MCF 10A (cell line): ENCODE measurements around the gene ESPNL. TPM values are rescaled to one million over a fixed set of nuclear protein-coding genes. Genes with fewer than 3 reads are reported as not detected.

Experiments
- BruUV-seq: library from RNA; stranded (reverse); fragments of 400-500 nt; replicated peaks from 2 replicates; lab custom pipeline; 2021; lab: Mats Ljungman, UMichigan
- CTCF ChIA-PET: fragments of 300-600 bp; sonication (Branson Sonifier 250); formaldehyde crosslinking; extraction: SDS; loops from one replicate; lab custom pipeline; 2021; ENCODE audit warnings: antibody characterized with exemption, inconsistent platforms; lab: Yijun Ruan, JAX
- POLR2A ChIA-PET: fragments of 300-600, 350-650 bp; sonication (Branson Sonifier 250); formaldehyde crosslinking; extraction: SDS; loops from one replicate; lab custom pipeline; 2020; ENCODE audit warnings: antibody characterized with exemption, inconsistent platforms; lab: Yijun Ruan, JAX
- DNase-seq: peaks from one replicate; pipeline ENCODE4 v3.0.0-alpha.2; 2018; ENCODE audit not compliant: unreplicated experiment
- H3K27ac Mint-ChIP-seq: one replicate; pipeline ENCODE4 v1.8.0; 2022; ENCODE audit warnings: mild to moderate bottlenecking, low read depth, mixed read lengths; ENCODE audit not compliant: unreplicated experiment
- H3K27me3 Mint-ChIP-seq: one replicate; pipeline ENCODE4 v1.8.0; 2022; ENCODE audit warnings: mixed read lengths; ENCODE audit not compliant: insufficient read depth, unreplicated experiment
- H3K36me3 Mint-ChIP-seq: one replicate; pipeline ENCODE4 v1.8.0; 2022; ENCODE audit warnings: mild to moderate bottlenecking, moderate library complexity, mixed read lengths; ENCODE audit not compliant: insufficient read depth, unreplicated experiment
- H3K4me1 Mint-ChIP-seq: one replicate; pipeline ENCODE4 v1.8.0; 2022; ENCODE audit warnings: mixed read lengths; ENCODE audit not compliant: insufficient read depth, unreplicated experiment
- H3K4me3 Mint-ChIP-seq: one replicate; pipeline ENCODE4 v1.8.0; 2022; ENCODE audit warnings: mild to moderate bottlenecking, moderate library complexity, mixed read lengths; ENCODE audit not compliant: unreplicated experiment
- H3K9me3 Mint-ChIP-seq: one replicate; pipeline ENCODE4 v1.8.0; 2022; ENCODE audit warnings: mixed read lengths; ENCODE audit not compliant: unreplicated experiment
- intact Hi-C: fragments of 100-400 bp; cut with micrococcal nuclease; formaldehyde crosslinking; loops from 2 replicates; pipeline ENCODE4 v1.14.1; 2022
- total RNA-seq: library from RNA; stranded (reverse); gene quantifications from 2 replicates; pipeline ENCODE4 v1.2.3, GENCODE V29; 2022
- TF ChIP-seq, protein P1 (sequence below): fragments of 200-600 bp; IDR thresholded peaks from one replicate; pipeline ENCODE4 v1.8.0; 2022; ENCODE audit warnings: antibody characterized with exemption, mild to moderate bottlenecking; ENCODE audit not compliant: unreplicated experiment

The ESPNL gene
- total RNA-seq, 1 experiment from 2014 or later, result not detected

DNA sequence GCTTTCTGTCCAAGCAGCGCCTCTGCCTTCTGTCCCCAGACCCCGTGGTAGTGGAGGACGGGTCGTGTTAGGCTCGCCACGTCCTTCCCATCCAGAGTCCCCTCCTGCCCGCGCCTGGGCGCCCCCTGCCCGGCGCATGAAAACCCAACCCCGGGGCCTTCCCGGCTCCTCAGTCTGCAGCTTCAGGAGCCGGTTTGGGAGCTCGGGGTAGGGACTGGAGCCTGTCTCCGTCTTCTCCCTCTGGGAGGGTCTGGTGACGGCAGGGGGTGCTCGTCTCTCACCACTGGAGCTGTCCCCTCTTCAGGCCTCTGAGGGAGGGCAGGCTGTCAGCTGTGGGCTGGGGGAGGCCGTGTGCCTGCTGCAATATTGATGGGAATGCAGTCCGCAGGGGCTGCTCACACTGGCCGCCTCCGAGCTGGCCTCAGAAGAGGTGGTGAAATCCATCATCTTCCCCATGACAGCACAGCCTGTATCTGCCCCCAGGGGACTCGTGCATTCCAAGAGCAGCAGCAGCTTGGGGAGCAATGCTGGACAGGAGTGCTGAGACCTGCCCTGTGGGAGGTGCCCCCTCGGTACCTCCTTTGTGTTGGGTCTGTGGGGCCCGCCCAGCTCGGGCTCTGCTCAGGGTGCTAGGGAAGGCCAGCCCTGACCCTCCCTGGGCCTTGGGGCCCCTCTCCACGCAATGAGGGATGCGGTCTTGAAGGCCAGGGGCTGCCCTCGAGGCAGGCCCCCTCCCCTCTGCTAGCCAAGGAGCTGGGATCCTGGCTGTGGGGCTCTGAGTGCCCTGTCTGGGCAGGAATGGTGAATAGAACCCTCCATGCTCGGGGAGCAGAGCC, 20.5 kb downstream of the ESPNL start:
- H3K4me1 Mint-ChIP-seq, result no peaks in the 10 kb centered on the region
- H3K27me3 Mint-ChIP-seq, result peaks cover 25% of the 10 kb centered on the region
- no peak overlapping the region for H3K27ac Mint-ChIP-seq
- no TSS peak for BruUV-seq
- no peak overlapping the region for H3K4me3 Mint-ChIP-seq
- ChIA-PET POLR2A (no interaction called here), CTCF (no interaction called here)
- TF ChIP-seq, protein P1, sequence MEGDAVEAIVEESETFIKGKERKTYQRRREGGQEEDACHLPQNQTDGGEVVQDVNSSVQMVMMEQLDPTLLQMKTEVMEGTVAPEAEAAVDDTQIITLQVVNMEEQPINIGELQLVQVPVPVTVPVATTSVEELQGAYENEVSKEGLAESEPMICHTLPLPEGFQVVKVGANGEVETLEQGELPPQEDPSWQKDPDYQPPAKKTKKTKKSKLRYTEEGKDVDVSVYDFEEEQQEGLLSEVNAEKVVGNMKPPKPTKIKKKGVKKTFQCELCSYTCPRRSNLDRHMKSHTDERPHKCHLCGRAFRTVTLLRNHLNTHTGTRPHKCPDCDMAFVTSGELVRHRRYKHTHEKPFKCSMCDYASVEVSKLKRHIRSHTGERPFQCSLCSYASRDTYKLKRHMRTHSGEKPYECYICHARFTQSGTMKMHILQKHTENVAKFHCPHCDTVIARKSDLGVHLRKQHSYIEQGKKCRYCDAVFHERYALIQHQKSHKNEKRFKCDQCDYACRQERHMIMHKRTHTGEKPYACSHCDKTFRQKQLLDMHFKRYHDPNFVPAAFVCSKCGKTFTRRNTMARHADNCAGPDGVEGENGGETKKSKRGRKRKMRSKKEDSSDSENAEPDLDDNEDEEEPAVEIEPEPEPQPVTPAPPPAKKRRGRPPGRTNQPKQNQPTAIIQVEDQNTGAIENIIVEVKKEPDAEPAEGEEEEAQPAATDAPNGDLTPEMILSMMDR, result no peak
- intact Hi-C loops, result no loop called here
- no peak for DNase-seq
- H3K9me3 Mint-ChIP-seq, result peaks cover 17% of the 10 kb centered on the region
- H3K36me3 Mint-ChIP-seq, result no peaks in the 10 kb centered on the region

DNA sequence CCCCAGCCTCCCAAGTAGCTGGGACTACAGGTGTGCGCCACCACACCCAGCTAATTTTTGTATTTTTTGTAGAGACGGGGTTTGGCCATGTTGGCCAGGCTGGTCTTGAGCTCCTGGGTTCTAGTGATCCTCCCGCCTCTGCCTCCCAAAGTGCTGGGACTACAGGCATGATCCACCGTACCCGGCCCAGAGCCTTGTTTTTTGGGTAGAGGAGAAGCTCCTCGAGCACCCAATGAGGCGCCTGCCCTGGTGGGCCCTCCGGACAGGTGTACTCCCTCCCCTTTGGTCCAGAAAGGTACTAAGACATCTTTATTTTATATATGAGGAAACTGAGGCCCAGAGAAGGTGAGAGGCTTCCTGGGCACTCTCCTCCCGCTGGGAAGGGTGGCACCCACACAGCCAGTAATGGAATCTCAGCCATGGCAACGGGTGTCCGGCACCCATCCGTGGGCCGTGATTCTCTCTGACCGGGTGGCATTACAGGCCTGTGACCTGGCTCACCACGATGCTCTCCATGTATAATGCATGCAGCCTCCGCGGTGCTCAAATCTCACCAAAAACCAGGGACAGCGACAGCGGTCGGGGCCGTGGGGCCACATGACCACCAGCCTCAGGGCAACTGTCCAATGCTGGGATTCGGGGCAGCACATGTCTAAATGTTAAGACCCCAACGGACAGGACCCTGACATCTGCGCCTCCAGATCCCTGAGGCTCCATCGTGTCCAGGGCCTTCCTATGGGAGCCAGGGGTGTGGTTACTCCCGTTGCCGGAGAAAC, 21.6 kb downstream of the ESPNL start:
- no peak for DNase-seq
- no peaks in the 10 kb centered on the region for H3K4me1 Mint-ChIP-seq
- TF ChIP-seq, protein P1, result no peak
- no peak overlapping the region for H3K27ac Mint-ChIP-seq
- H3K4me3 Mint-ChIP-seq, result no peak overlapping the region
- peaks cover 17% of the 10 kb centered on the region for H3K9me3 Mint-ChIP-seq
- H3K27me3 Mint-ChIP-seq, result peaks cover 25% of the 10 kb centered on the region
- BruUV-seq, result no TSS peak
- POLR2A ChIA-PET, result no interaction called here
- CTCF ChIA-PET, result no interaction called here
- intact Hi-C loops, result no loop called here
- no peaks in the 10 kb centered on the region for H3K36me3 Mint-ChIP-seq

DNA sequence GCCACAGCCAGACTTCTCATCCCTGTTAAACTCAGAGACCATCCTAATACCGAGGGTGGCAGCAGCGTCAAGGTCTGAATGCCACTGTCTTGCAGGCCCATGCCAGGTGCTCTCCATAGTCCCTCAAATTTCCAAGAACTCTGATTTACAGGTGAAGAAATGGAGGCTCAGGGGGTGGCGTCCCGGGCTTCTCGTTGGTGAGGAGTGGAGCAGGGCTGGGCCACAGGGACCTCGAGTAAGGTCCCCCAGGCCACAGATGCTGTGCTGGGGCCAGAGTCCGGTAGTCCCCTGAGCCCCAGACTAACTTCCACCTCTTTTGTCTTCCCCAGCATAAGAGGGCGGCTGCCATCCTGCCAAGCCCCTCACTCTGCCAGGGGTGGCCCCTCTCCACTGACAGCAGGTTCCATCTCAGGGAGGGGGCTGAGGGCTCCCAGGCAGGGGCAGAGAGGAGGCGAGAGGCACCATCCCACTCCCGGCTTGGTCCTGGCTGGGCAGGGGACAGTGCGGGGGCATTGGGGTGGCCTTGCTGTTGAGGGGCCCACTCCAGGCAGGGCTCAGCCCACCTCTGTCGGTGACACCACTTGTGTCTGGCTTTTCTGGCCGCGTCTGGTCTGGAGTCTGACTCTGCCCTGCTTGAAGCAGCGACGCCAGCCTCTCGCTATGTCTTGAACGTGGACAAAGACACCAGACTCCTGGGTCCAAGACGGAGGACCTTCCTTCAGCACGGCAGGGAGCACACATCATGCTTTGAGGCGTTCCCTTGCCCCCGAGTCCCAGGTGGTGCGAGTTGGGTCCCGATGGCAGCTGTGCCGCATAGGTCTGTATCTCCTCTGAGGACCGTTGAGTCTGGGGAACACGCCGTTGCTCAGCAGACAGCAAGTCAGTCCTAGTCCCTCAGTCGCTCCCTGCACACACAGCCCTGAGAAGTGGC, 22.4 kb downstream of the ESPNL start:
- BruUV-seq, result no TSS peak
- H3K9me3 Mint-ChIP-seq, result peaks cover 14% of the 10 kb centered on the region

More for the DNA sequence above, 22.4 kb downstream of the ESPNL start:
- CTCF ChIA-PET, result no interaction called here
- Mint-ChIP-seq H3K4me3 (no peak overlapping the region), H3K36me3 (no peaks in the 10 kb centered on the region), H3K27ac (no peak overlapping the region), H3K4me1 (no peaks in the 10 kb centered on the region), H3K27me3 (peaks cover 20% of the 10 kb centered on the region)
- no peak for DNase-seq
- intact Hi-C loops, result no loop called here
- POLR2A ChIA-PET, result no interaction called here
- TF ChIP-seq, protein P1, result no peak
